Measurements from ENCODE around the gene MEGF11.

GRCh38 chr15:66184936-66185790 lies 68.4 kb downstream of the MEGF11 start:
- TF ChIP-seq CTCF (IDR thresholded peaks at IDR 0.05): no peak
- no peak for TF ChIP-seq POLR2A (IDR thresholded peaks at IDR 0.05)
